ENCODE data around the gene CD59. TPM values are rescaled to one million over a fixed set of nuclear protein-coding genes. Genes with fewer than 3 reads are reported as not detected.

The CD59 gene
- total and polyA plus RNA-seq, 2 of the 13 experiments (the other 11 are each of a cell fraction or from before 2014, with no cell fraction given), result 127 to 289 TPM

DNA sequence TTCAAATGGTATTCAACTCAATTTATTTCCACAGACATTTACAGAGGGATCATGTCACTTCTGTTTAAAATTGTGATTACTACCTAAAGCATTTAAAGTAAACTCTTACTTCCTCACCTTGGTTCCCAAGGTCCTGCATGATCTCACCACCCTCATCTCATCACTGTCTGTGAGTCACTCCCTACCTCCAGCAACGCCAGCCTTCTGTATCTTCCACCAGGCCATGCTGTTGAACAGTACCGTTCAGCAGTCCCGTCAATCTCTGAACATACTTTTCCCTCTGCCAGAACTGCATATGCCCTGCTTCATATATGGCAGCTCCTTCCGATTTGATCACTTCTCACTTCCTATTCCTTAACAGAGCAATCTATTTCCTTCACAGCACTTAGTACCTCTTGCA lies 36.1 kb upstream of the CD59 start:
- no peak overlapping the region for H3K27ac ChIP-seq (ENCODE audit: extremely low read length, insufficient read depth, low read length)
- peak; percentile 10 for DNase-seq (ENCODE audit: low spot score)

DNA sequence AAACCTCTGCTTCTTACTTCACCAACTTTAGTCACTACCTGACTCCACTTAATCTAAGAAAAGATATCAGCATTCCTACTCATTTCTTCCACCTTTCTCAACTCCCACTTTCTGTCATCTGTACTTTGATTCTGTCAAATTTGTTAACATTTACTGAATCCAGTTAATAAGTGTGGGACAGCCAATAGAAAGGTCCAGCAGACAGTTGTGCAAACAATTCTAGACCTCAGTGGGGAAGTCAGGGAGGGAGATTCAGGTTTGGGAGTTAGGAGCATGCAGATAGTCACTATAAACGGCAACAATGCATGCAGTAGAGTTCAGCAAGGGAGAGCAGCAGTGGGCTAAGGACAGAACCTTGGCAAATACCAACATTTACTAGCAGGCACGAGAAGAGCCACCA lies 34.0 kb upstream of the CD59 start:
- ChIA-PET POLR2A (no interaction called here), CTCF (ENCODE audit: low intra/inter-chr PET ratio, low total read pairs) (no interaction called here)
- H2AFZ ChIP-seq (ENCODE audit: low read length), result no peak overlapping the region
- peaks cover 5% of the 10 kb centered on the region; the same call in 1 of the 2 replicates for H4K20me1 ChIP-seq (ENCODE audit: insufficient read depth, low read length)
- H3K9ac ChIP-seq (ENCODE audit: insufficient read depth, low read depth, low read length), result no peak overlapping the region
- no peak for DNase-seq (ENCODE audit: low spot score)
- no peak overlapping the region for H3K4me2 ChIP-seq (ENCODE audit: low read depth, low read length)
- H3K4me1 ChIP-seq (ENCODE audit: insufficient read depth, low read length), result peaks cover 32% of the 10 kb centered on the region
- FAIRE-seq, result no peak
- intact Hi-C loops (cut with micrococcal nuclease; ENCODE audit: unreplicated experiment) (loop anchor here (5.0 kb wide), 1 partner anchor 33 kb away; the partner anchor contains the start of gene CD59), in situ Hi-C loops (cut with HindIII; ENCODE audit: extremely low pct_ligation_motif_present, low pct_unique_long_range_greater_than_20kb) (no loop called here)
- no TSS peak for BruUV-seq (replicated peaks)
- peaks cover 0 to 7% of the 10 kb centered on the region in 2 experiments; a peak in 2 of 5 replicates for H3K27me3 ChIP-seq (ENCODE audit: control insufficient read depth in 1 of 2, insufficient read depth in 2 of 2, low read length in 2 of 2)
- H3K27ac ChIP-seq (ENCODE audit: extremely low read length, insufficient read depth, low read length), result no peak overlapping the region
- no peaks in the 10 kb centered on the region for H3K9me3 ChIP-seq (ENCODE audit: low read length)
- no peak overlapping the region for H3K4me3 ChIP-seq (replicated peaks in 1 of 3; ENCODE audit: insufficient read depth in 1 of 3, low read depth in 2 of 3, low read length in 3 of 3)
- ATAC-seq, result no peak
- peaks cover 1 to 32% of the 10 kb centered on the region in 2 experiments; a peak in 3 of 5 replicates for H3K36me3 ChIP-seq (replicated peaks in 1 of 2; ENCODE audit: control insufficient read depth in 1 of 2, insufficient read depth in 2 of 2, low read length in 2 of 2)
- H3K79me2 ChIP-seq (ENCODE audit: insufficient read depth, low read length), result peaks cover 4% of the 10 kb centered on the region
- WGBS (ENCODE audit: low lambda C conversion rate), result 55% methylated on average over 2 of the region's 2 CpGs
- TF ChIP-seq ZNF883 (CRISPR knock-in tag; IDR thresholded peaks at IDR 0.05; ENCODE audit: not compliant biosample characterization), result no peak
- no peak for TF ChIP-seq SYNCRIP (IDR thresholded peaks at IDR 0.05; ENCODE audit: insufficient read depth, low read depth, low read length)
- no peak for TF ChIP-seq ZFP90 (CRISPR knock-in tag; IDR thresholded peaks at IDR 0.05; ENCODE audit: borderline replicate concordance)
- TF ChIP-seq CEBPB (IDR thresholded peaks at IDR 0.05; ENCODE audit: borderline replicate concordance, low read depth, low read length), result no peak
- no peak for TF ChIP-seq KMT2B (CRISPR knock-in tag; IDR thresholded peaks at IDR 0.05)
- TF ChIP-seq ZNF598 (CRISPR knock-in tag; IDR thresholded peaks at IDR 0.05; ENCODE audit: borderline replicate concordance), result no peak
- no peak for TF ChIP-seq ZSCAN29 (CRISPR knock-in tag; conservative IDR thresholded peaks at IDR 0.05)
- TF ChIP-seq, protein P1, sequence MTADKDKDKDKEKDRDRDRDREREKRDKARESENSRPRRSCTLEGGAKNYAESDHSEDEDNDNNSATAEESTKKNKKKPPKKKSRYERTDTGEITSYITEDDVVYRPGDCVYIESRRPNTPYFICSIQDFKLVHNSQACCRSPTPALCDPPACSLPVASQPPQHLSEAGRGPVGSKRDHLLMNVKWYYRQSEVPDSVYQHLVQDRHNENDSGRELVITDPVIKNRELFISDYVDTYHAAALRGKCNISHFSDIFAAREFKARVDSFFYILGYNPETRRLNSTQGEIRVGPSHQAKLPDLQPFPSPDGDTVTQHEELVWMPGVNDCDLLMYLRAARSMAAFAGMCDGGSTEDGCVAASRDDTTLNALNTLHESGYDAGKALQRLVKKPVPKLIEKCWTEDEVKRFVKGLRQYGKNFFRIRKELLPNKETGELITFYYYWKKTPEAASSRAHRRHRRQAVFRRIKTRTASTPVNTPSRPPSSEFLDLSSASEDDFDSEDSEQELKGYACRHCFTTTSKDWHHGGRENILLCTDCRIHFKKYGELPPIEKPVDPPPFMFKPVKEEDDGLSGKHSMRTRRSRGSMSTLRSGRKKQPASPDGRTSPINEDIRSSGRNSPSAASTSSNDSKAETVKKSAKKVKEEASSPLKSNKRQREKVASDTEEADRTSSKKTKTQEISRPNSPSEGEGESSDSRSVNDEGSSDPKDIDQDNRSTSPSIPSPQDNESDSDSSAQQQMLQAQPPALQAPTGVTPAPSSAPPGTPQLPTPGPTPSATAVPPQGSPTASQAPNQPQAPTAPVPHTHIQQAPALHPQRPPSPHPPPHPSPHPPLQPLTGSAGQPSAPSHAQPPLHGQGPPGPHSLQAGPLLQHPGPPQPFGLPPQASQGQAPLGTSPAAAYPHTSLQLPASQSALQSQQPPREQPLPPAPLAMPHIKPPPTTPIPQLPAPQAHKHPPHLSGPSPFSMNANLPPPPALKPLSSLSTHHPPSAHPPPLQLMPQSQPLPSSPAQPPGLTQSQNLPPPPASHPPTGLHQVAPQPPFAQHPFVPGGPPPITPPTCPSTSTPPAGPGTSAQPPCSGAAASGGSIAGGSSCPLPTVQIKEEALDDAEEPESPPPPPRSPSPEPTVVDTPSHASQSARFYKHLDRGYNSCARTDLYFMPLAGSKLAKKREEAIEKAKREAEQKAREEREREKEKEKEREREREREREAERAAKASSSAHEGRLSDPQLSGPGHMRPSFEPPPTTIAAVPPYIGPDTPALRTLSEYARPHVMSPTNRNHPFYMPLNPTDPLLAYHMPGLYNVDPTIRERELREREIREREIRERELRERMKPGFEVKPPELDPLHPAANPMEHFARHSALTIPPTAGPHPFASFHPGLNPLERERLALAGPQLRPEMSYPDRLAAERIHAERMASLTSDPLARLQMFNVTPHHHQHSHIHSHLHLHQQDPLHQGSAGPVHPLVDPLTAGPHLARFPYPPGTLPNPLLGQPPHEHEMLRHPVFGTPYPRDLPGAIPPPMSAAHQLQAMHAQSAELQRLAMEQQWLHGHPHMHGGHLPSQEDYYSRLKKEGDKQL (CRISPR knock-in tag; IDR thresholded peaks at IDR 0.05; ENCODE audit: low read depth), result no peak
- TF ChIP-seq ZNF337 (CRISPR knock-in tag; IDR thresholded peaks at IDR 0.05; ENCODE audit: borderline replicate concordance, low read depth), result no peak
- TF ChIP-seq FIP1L1 (IDR thresholded peaks at IDR 0.05; ENCODE audit: borderline replicate concordance, insufficient read depth, low read depth, low read length), result no peak
- no peak for TF ChIP-seq KDM6A (CRISPR knock-in tag; IDR thresholded peaks at IDR 0.05; ENCODE audit: low read depth)
- no peak for TF ChIP-seq RARA (CRISPR knock-in tag; IDR thresholded peaks at IDR 0.05)

More for the DNA sequence above, 36.1 kb upstream of the CD59 start:
- 95% methylated on average over 4 of the region's 4 CpGs for WGBS (ENCODE audit: low lambda C conversion rate)
- Histone ChIP-seq H3K4me3 (replicated peaks in 1 of 3; ENCODE audit: insufficient read depth in 1 of 3, low read depth in 2 of 3, low read length in 3 of 3) (no peak overlapping the region), H3K4me2 (ENCODE audit: low read depth, low read length) (peak overlapping the region; percentile 84; the same call in 1 of the 2 replicates), H3K79me2 (ENCODE audit: insufficient read depth, low read length) (peaks cover 4% of the 10 kb centered on the region), H3K4me1 (ENCODE audit: insufficient read depth, low read length) (peaks cover 38% of the 10 kb centered on the region), H3K9me3 (ENCODE audit: low read length) (no peaks in the 10 kb centered on the region), H3K9ac (ENCODE audit: insufficient read depth, low read depth, low read length) (no peak overlapping the region), H3K36me3 (replicated peaks in 1 of 2; ENCODE audit: control insufficient read depth in 1 of 2, insufficient read depth in 2 of 2, low read length in 2 of 2) (peaks cover 0 to 17% of the 10 kb centered on the region in 2 experiments; a peak in 3 of 5 replicates), H2AFZ (ENCODE audit: low read length) (no peak overlapping the region), H3K27me3 (ENCODE audit: control insufficient read depth in 1 of 2, insufficient read depth in 2 of 2, low read length in 2 of 2) (peaks cover 0 to 18% of the 10 kb centered on the region in 2 experiments; a peak in 2 of 5 replicates), H4K20me1 (ENCODE audit: insufficient read depth, low read length) (peaks cover 5% of the 10 kb centered on the region; the same call in 1 of the 2 replicates)
- in situ Hi-C loops (cut with HindIII; ENCODE audit: extremely low pct_ligation_motif_present, low pct_unique_long_range_greater_than_20kb), result no loop called here
- intact Hi-C loops (cut with micrococcal nuclease; ENCODE audit: unreplicated experiment), result loop anchor here (5.0 kb wide), 1 partner anchor 35 kb away; the partner anchor contains the start of gene CD59
- ATAC-seq (no peak), FAIRE-seq (no peak)
- ChIA-PET CTCF (ENCODE audit: low intra/inter-chr PET ratio, low total read pairs) (no interaction called here), POLR2A (no interaction called here)
- no TSS peak for BruUV-seq (replicated peaks)
- TF ChIP-seq PLRG1 (conservative IDR thresholded peaks at IDR 0.05) (no peak), FOSL2 (CRISPR knock-in tag; IDR thresholded peaks at IDR 0.05) (0 out of 2 replicates have a peak, but pooled peaks have one; percentile 29)

Data from HepG2 (cell line).